Gastroesophageal sphincter (tissue), 3 donors: Measurements from ENCODE around the gene KCNT1.

Source experiments
- POLR2A ChIP-seq, 2 donors: fragments of 450-650 bp; IDR thresholded peaks; one replicate each; pipeline ENCODE4 v1.6.1; 2017; ENCODE audit warnings: antibody characterized with exemption in 2 of 2, mild to moderate bottlenecking in 2 of 2, moderate library complexity in 1 of 2
- TF ChIP-seq, protein P1 (sequence below), 4 experiments: fragments of 200-600 bp in 2 of 4; fragments of 450-650 bp in 2 of 4; sonication (generic) in 1 of 4; IDR thresholded peaks; one replicate each; pipeline ENCODE4 v1.5.1; 2017 to 2019; ENCODE audit warnings: antibody characterized with exemption in 4 of 4, mild to moderate bottlenecking in 2 of 4, moderate library complexity in 2 of 4

DNA sequence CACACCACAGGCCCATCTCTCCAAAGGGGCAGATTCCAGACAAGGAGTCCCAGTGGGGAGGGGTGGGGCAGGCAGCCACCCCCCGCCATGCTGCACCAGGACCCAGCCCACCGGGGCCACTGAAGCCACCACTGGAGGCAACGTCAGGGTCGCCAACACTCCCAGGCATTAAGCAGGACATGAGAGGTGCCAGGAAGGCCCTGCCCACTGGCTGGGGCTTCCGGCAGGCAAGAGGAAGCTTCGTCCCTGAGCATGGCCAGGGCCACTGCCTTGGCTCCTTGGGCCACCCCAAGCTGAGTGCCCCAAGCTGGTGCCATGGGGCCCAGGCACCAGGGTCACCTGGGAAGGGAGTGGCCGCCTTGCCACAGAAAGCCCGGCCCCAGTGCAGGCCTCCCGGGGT, 17.5 kb downstream of the KCNT1 start:
- TF ChIP-seq, protein P1, sequence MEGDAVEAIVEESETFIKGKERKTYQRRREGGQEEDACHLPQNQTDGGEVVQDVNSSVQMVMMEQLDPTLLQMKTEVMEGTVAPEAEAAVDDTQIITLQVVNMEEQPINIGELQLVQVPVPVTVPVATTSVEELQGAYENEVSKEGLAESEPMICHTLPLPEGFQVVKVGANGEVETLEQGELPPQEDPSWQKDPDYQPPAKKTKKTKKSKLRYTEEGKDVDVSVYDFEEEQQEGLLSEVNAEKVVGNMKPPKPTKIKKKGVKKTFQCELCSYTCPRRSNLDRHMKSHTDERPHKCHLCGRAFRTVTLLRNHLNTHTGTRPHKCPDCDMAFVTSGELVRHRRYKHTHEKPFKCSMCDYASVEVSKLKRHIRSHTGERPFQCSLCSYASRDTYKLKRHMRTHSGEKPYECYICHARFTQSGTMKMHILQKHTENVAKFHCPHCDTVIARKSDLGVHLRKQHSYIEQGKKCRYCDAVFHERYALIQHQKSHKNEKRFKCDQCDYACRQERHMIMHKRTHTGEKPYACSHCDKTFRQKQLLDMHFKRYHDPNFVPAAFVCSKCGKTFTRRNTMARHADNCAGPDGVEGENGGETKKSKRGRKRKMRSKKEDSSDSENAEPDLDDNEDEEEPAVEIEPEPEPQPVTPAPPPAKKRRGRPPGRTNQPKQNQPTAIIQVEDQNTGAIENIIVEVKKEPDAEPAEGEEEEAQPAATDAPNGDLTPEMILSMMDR (IDR thresholded peaks at IDR 0.05), result no peak
- TF ChIP-seq POLR2A (IDR thresholded peaks at IDR 0.05), result no peak
